ENCODE measurements around the gene IER5. TPM values are rescaled to one million over a fixed set of nuclear protein-coding genes. Genes with fewer than 3 reads are reported as not detected.

IER5 gene
- total RNA-seq (2011; cell fraction: chromatin; rRNA removed; ENCODE audit: low replicate concordance), result 21.5 and 24.6 TPM in 2 replicates
- 27.5 and 31.9 TPM in 2 replicates for total RNA-seq (2011; cell fraction: nucleolus; rRNA removed)
- total RNA-seq (2011; cell fraction: nucleoplasm; rRNA removed), result 26.3 and 27.0 TPM in 2 replicates
- total RNA-seq (2014; rRNA removed) (32.1 and 33.1 TPM in 2 replicates), total RNA-seq (2014; rRNA removed; fragmentation: Illumina TruSeq; extraction: Trizol) (9.9 and 10.9 TPM in 2 replicates), total RNA-seq (2015; rRNA removed; fragmentation: Illumina TruSeq; extraction: Trizol) (14.1 and 14.6 TPM in 2 replicates), total RNA-seq (2021) (29.8 and 30.4 TPM in 2 replicates), polyA plus RNA-seq (2011; rRNA removed) (11.5 and 13.9 TPM in 2 replicates), polyA plus RNA-seq (2014; fragmentation: Illumina TruSeq; extraction: Trizol) (12.0 and 12.6 TPM in 2 replicates), polyA plus RNA-seq (2014; fragmentation: Nextera tagmentation; extraction: Ambion mirVana) (1 to 10 TPM; 2.4 to 2.5 TPM), polyA plus RNA-seq (2014; rRNA removed) (25.0 and 25.7 TPM in 2 replicates), polyA minus RNA-seq (2011; rRNA and poly(A)+ RNA removed) (10.3 and 13.4 TPM in 2 replicates), Bru-seq, nascent RNA (percentile 98 among the genes with signal in this experiment), BruChase-seq, experiment 1, labeled RNA remaining after a 2-hour chase (percentile 91 among the genes with signal in this experiment), BruChase-seq, experiment 2, labeled RNA remaining after a 6-hour chase (percentile 92 among the genes with signal in this experiment)
- polyA plus RNA-seq (2011; cell fraction: cytosol; rRNA removed), result 9.5 and 16.6 TPM in 2 replicates
- polyA plus RNA-seq (2011; cell fraction: nucleus; rRNA removed), result 19.1 and 21.0 TPM in 2 replicates
- polyA plus RNA-seq (2012), result 18.7 and 22.8 TPM in 2 replicates
- polyA minus RNA-seq (2011; cell fraction: cytosol; rRNA and poly(A)+ RNA removed), result 12.1 and 13.3 TPM in 2 replicates
- 21.1 and 33.3 TPM in 2 replicates for polyA minus RNA-seq (2011; cell fraction: nucleus; rRNA and poly(A)+ RNA removed)
- long read RNA-seq, experiment 1, full-length matches to known transcripts, result 210 of 210 reads
- long read RNA-seq, experiment 1, partial matches to known transcripts, result 0 of 210 reads
- long read RNA-seq, experiment 1, other reads (novel, unspliced or antisense), result 0 of 210 reads
- long read RNA-seq, experiment 2, full-length matches to known transcripts, result 60 of 62 reads
- long read RNA-seq, experiment 2, partial matches to known transcripts, result 0 of 62 reads
- long read RNA-seq, experiment 2, other reads (novel, unspliced or antisense), result 2 of 62 reads
- long read RNA-seq, experiment 3, full-length matches to known transcripts, result 3 of 3 reads
- long read RNA-seq, experiment 3, partial matches to known transcripts, result 0 of 3 reads
- long read RNA-seq, experiment 3, other reads (novel, unspliced or antisense), result 0 of 3 reads

DNA sequence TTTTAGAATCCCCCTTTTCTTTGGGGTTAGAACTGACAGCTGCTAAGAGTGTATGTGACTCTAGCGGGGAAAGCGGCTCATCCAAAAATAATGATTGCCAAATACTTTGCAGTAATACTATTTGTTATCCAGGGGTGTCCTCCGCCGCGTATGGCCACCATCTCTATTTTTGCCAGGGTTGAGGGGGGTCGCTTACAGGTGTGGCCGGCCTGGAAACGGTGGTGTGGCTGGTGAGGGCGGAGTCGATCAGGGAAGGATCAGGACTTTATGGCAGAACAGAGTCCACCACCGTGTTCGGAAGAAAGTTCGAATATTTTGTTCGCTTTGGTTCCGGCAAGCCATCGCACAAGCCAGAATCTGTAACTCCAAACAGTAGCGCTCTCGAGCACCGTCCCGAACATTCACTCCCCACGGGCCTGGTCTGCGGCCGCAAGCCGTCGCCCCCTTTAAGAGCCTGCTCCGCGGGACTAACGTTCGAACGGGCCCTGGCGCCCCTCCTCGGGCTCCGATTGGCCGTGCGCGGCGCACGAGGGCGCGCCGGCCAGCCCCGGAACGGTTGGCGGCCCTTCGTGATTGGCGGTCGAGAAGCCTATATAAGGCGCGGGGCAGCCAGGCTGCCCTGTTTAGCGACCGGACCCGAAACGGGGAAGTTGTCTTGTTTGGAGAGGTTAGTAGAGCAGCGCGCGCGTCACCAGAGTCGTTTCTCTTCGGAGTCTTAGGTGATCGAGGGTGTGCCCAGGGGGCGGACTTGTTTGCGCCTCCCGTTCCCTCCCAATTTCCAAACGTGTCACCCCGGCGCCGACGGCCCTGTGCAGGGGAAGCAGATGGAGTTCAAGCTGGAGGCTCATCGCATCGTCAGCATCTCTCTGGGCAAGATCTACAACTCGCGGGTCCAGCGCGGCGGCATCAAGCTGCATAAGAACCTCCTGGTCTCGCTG, at the start of gene IER5:
Gene IER5, plus strand, starts transcription at position 622 of the 938 bp plus-strand sequence. Its CDS starts 203 bp downstream, at position 825.
- Histone ChIP-seq H3K4me1 (replicated peaks in 1 of 2; ENCODE audit: control insufficient read depth in 2 of 2, insufficient read depth in 2 of 2, low read length in 2 of 2) (peaks cover 21 to 39% of the 10 kb centered on the region in 2 experiments), H3K27me3 (ENCODE audit: control insufficient read depth in 2 of 2, insufficient read depth in 2 of 2, low read length in 2 of 2) (no peaks in the 10 kb centered on the region), H3K27ac (ENCODE audit: extremely low read depth, low read depth, low read length) (peak within 1 kb of the TSS; percentile 82), H3K4me3 (peak within 1 kb of the TSS; percentile 84), H3K9me1 (ENCODE audit: control insufficient read depth, insufficient read depth, low read length) (no peaks in the 10 kb centered on the region), H3K9me3 (replicated peaks; ENCODE audit: control insufficient read depth, insufficient read depth, low read depth, low read length) (no peaks in the 10 kb centered on the region), H3K4me2 (ENCODE audit: insufficient read depth, low read length) (peak within 1 kb of the TSS; percentile 88), H3K79me2 (ENCODE audit: control insufficient read depth, insufficient read depth, low read length) (peaks cover 51% of the 10 kb centered on the region), H4K20me1 (replicated peaks; ENCODE audit: control insufficient read depth, insufficient read depth, low read length) (peaks cover 35% of the 10 kb centered on the region), H3K36me3 (ENCODE audit: control insufficient read depth, insufficient read depth, low read length) (peaks cover 32% of the 10 kb centered on the region), H2AFZ (ENCODE audit: low read depth, low read length) (peak within 1 kb of the TSS; percentile 96), H3K9ac (ENCODE audit: insufficient read depth in 1 of 2, low read depth in 2 of 2, low read length in 2 of 2) (peak within 1 kb of the TSS; percentile 83 to 95)
- in situ Hi-C loops (cut with MboI), result no loop called here
- CTCF ChIA-PET (ENCODE audit: low intra/inter-chr PET ratio), result interaction anchor here (1.4 kb wide), 1 partner anchor 54 kb away, joined by 5 read pairs; no protein-coding TSS in a partner anchor
- POLR2A ChIA-PET, result interaction anchor here (0.6 to 10.3 kb wide), 30 partner anchors 8 to 1211 kb away, joined by 3 to 257 read pairs (median 4); partner anchors contain the start of gene STX6
- peak; percentile 89 for ATAC-seq
- 3% methylated on average over 72 of the region's 76 CpGs for WGBS (ENCODE audit: insufficient coverage, low coverage, missing lambda C conversion rate)
- FAIRE-seq, result peak; percentile 81
- intact Hi-C loops (cut with micrococcal nuclease), result loop anchor here (1.0 to 10.0 kb wide), 4 partner anchors 17 to 571 kb away; no protein-coding TSS in a partner anchor
- BruUV-seq (replicated peaks), result TSS peak; percentile 96
- peak; percentile 98 to 99 (median 98) for DNase-seq (ENCODE audit: extremely low read depth in 1 of 4, low spot score in 3 of 4)
- TF ChIP-seq SIN3A (IDR thresholded peaks at IDR 0.05; ENCODE audit: borderline replicate concordance in 2 of 2, control insufficient read depth in 1 of 2, low read depth in 2 of 2, low read length in 2 of 2), result peak; percentile 92 to 93
- peak; percentile 95 for TF ChIP-seq CTBP1 (IDR thresholded peaks at IDR 0.05; ENCODE audit: borderline replicate concordance)
- TF ChIP-seq CBX1 (IDR thresholded peaks at IDR 0.05; ENCODE audit: low read depth), result peak; percentile 99
- TF ChIP-seq PTTG1 (tag; IDR thresholded peaks at IDR 0.05; ENCODE audit: low read depth), result no peak
- TF ChIP-seq ZBTB34 (CRISPR knock-in tag; IDR thresholded peaks at IDR 0.05), result no peak
- TF ChIP-seq SAP30 (IDR thresholded peaks at IDR 0.05; ENCODE audit: borderline replicate concordance, insufficient read depth, low read depth, low read length, poor library complexity, severe bottlenecking), result peak; percentile 85
- peak; percentile 86 for TF ChIP-seq GABPB1 (CRISPR knock-in tag; IDR thresholded peaks at IDR 0.05)
- peak; percentile 78; the same call in 1 of the 2 replicates for TF ChIP-seq NR3C1 (CRISPR knock-in tag; IDR thresholded peaks at IDR 0.05)
- TF ChIP-seq CSDE1 (IDR thresholded peaks at IDR 0.05), result peak in 1 of 2 experiments; percentile 82; a peak in 2 of 4 replicates
- TF ChIP-seq LCOR (CRISPR knock-in tag; IDR thresholded peaks at IDR 0.05), result peak; percentile 98
- TF ChIP-seq KLF10 (CRISPR knock-in tag; IDR thresholded peaks at IDR 0.05), result no peak
- TF ChIP-seq TAL1 (IDR thresholded peaks at IDR 0.05), result no peak; the same call in 1 of the 2 replicates
- no peak for TF ChIP-seq ERF (CRISPR knock-in tag; IDR thresholded peaks at IDR 0.05)
- TF ChIP-seq HEY1 (CRISPR knock-in tag; IDR thresholded peaks at IDR 0.05; ENCODE audit: borderline replicate concordance), result peak; percentile 33; the same call in 1 of the 2 replicates
- TF ChIP-seq ZNF785 (CRISPR knock-in tag; IDR thresholded peaks at IDR 0.05), result no peak
